ENCODE measurements around the gene MRPL9.

DNA sequence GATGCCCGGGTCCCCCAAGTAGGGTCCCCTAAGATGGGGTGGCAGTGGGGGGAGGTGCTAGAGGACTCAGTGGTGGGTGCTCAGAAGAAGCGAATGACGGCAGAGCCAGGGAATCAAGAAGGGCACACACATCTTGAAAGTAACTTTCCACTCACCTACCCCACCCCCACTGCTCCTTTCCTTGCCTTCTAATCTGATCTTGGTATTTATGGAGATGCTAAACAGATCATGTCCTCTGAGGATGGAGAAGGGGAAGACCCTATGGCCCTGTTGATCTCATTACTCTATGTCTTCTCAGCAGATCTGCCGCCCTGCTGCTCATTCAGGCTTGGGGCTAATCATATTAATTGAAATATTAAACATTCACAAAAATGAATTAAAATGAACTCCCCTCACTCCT, 44.6 kb downstream of the MRPL9 start:
- TF ChIP-seq, protein P1, sequence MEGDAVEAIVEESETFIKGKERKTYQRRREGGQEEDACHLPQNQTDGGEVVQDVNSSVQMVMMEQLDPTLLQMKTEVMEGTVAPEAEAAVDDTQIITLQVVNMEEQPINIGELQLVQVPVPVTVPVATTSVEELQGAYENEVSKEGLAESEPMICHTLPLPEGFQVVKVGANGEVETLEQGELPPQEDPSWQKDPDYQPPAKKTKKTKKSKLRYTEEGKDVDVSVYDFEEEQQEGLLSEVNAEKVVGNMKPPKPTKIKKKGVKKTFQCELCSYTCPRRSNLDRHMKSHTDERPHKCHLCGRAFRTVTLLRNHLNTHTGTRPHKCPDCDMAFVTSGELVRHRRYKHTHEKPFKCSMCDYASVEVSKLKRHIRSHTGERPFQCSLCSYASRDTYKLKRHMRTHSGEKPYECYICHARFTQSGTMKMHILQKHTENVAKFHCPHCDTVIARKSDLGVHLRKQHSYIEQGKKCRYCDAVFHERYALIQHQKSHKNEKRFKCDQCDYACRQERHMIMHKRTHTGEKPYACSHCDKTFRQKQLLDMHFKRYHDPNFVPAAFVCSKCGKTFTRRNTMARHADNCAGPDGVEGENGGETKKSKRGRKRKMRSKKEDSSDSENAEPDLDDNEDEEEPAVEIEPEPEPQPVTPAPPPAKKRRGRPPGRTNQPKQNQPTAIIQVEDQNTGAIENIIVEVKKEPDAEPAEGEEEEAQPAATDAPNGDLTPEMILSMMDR (IDR thresholded peaks at IDR 0.05): no peak
- no peak for TF ChIP-seq POLR2A (IDR thresholded peaks at IDR 0.05)
